GM18861 (cell line): Measurements from ENCODE around the gene TRIM43.
"Not testable (repeated sequence)": the region's sequence is repeated elsewhere in the genome, so short reads cannot be mapped to it uniquely, and the experiment has no call there.

Source experiments
- ATAC-seq: cut with Tn5 transposase; IDR thresholded peaks from one replicate; pipeline ENCODE4 v1.9.1; 2021; ENCODE audit not compliant: unreplicated experiment

TRIM43 gene

GRCh38 chr2:95591701-95592100 lies at the start of gene TRIM43:
TSS of gene TRIM43 (plus strand) at chr2:95592001. CDS start at chr2:95594024, 2,023 bp downstream.
- ATAC-seq, result not testable (repeated sequence)

DNA sequence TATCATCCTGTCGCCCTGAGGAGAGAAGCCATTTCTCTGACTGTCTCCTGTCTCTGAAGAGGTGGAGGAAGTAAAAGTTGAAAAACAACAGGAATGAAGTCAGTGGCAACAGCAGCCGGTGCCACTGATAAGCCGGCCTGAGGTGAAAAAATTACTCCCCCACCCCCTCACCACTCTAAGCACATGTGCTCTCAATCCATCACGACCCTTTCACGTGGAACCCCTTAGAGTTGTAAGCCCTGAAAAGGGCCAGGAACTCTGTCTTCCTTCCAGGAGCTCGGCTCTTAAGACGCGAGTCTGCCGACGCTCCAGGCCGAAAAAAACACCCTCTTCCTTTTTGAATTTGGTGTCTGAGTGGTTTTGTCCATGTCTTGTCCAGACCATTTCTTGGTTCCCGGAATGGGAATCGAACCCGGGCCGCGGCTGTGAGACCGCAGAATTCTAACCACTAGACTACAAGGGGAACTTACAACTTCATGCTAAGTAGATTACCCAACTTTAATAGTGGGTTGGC lies 40.7 kb upstream of the TRIM43 start:
- ATAC-seq, result no peak

DNA sequence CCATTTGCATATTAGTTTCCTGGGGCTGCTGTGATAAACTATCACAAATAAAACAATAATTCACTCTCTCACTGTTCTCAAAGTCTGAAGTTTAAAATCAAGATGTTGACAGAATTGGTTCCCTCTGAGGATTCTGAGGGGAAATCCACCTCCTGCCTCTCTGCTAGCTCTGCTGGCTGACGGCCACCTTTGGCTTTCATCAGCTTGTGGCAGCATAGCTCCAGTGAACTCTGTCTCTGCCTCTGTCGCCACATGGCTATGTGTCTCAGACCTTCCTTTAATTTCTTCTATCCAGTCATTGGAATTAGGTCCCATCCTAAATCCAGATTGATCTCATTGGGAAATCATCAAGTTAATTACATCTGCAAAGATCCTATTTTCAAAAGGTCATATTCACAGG lies 38.9 kb upstream of the TRIM43 start:
- no peak for ATAC-seq

- ATAC-seq, result no peak
Measured at GRCh38 chr2:95569170-95569569, 22.6 kb upstream of the TRIM43 start.

GRCh38 chr2:95573866-95574265 lies 17.9 kb upstream of the TRIM43 start:
- no peak for ATAC-seq

DNA sequence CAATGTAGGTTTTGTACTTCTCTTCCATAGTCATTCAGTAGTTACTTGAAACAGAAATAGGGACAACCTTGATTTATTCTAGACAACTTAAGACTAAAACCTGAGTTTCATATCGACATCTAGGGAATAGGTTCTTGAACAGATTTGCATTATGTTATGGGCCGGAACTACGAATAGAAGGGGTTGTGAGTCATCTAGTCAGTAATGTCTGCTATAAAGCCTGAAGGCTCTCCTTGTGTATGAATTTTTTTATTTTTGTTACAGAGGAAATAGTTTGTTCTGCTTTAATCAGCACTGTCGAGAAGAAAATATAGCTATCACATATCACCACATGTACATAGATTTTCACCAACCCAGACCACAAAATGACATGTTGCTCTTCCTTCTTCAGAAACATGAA lies 17.3 kb upstream of the TRIM43 start:
- ATAC-seq, result no peak

GRCh38 chr2:95575857-95576256 lies 15.9 kb upstream of the TRIM43 start:
- ATAC-seq, result no peak

GRCh38 chr2:95578539-95578938 lies 13.3 kb upstream of the TRIM43 start:
- no peak for ATAC-seq

- not testable (repeated sequence) for ATAC-seq
Measured at GRCh38 chr2:95583545-95583944, 8.3 kb upstream of the TRIM43 start.

DNA sequence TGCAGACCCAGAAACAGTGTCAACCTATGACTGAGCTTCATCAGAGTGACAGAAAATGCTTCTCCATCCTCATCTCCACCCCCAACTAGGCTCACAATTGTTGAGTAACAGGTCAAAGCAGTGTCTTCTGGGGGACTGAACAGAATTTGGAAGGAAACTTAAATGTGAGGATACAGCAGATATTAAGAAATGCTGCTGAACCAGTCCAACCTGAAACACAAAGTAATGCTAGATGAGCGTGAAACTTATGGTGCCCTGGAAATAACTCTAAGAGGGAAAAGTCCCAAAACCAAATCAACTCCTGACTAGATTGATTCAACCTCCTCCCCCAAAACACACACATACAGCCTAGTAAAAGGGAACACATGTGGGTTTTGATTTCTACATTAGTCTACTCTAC lies 7.5 kb upstream of the TRIM43 start:
- not testable (repeated sequence) for ATAC-seq

DNA sequence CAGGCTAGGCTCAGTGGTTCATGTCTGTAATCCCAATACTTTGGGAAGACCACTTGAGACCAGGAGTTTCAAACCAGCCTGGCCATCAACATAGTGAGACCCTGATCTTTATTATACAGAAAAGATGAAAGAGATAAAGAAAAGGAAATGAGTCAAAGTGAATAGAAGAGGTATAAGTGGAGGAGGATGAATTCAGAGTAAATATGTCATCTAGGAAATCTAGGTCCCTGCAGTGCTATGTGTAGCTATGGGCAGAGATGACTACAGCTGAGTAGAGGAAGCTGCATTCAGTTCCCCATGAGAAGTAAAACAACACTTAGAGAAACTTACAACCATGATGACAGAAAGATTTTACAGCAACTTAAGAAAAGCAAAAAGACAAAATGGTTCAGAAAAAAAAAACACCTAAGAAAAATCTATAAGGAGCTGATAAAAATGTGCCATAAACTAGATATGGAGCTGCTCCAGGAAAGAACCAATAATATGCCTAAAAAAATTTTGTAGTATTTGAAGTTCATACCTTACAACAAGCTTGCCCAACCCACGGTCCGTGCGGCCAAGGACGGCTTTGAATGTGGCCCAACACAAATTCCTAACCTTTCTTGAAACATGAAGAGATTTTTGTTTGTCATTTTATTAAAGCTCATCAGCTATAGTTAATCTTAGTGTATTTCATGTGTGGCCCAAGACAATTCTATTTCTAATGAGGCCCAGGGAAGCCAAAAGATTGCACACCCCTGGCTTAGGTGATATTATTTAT lies 1.8 kb upstream of the TRIM43 start:
- ATAC-seq, result not testable (repeated sequence)

- not testable (repeated sequence) for ATAC-seq
Measured at GRCh38 chr2:95592973-95593372, 1.2 kb downstream of the TRIM43 start.

DNA sequence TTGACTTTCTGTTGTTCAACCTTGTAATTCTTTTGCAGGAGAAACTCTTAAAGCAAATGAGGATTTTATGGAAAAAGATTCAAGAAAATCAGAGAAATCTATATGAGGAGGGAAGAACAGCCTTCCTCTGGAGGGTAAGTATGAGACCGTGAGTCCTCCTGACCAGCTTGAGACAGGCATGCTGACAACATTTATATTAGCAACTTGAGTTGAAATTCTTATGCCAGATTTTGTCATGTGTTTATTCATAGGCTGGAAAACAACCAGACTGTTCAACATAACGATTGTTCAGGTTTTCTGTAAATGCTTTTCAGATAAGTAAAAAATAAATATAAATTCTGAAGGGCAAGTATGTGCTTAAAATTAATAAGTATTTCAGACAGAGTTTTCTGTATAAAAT lies 3.2 kb downstream of the TRIM43 start:
- not testable (repeated sequence) for ATAC-seq

GRCh38 chr2:95601301-95601700 lies 9.5 kb downstream of the TRIM43 start:
- ATAC-seq, result not testable (repeated sequence)

DNA sequence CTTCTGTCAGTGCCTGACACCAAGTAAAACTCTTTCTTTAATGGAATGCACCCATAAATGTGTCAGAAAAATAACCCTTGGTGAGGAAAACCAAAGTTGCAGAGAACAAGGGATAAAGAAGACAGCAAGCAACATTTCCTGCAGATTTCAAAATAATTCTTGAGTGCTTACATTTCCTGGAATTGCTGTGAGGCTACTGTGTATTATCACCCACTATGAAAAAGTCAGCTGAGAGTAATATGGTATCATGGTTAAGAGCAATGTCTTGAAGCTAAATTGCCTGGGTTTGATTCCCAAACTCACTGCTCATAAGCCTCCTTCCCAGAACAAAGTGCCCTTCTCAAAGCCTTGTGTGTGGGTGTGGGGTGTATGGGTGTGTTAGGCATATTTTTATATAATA lies 10.3 kb downstream of the TRIM43 start:
- not testable (repeated sequence) for ATAC-seq

- ATAC-seq, result not testable (repeated sequence)
Measured at GRCh38 chr2:95608356-95608755, 16.6 kb downstream of the TRIM43 start.

DNA sequence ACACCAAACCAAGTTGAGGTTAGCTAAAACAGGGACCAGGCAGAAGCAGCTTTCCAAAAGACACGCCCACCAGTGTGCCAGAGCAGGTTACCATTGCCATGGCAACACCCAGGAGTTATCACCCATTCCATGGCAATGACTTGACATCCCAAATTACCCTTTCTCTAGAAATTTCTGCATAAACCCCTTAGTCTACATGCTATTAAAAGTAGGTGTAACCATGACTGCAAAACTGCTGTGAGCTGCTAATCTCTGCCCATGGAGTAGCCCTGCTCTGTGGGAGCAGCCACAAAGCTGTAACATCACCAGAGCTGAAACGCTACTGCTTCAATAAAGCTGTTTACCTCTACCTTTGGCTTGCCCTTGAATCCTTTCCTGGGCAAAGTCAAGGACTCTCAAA lies 18.0 kb downstream of the TRIM43 start:
- ATAC-seq, result not testable (repeated sequence)

DNA sequence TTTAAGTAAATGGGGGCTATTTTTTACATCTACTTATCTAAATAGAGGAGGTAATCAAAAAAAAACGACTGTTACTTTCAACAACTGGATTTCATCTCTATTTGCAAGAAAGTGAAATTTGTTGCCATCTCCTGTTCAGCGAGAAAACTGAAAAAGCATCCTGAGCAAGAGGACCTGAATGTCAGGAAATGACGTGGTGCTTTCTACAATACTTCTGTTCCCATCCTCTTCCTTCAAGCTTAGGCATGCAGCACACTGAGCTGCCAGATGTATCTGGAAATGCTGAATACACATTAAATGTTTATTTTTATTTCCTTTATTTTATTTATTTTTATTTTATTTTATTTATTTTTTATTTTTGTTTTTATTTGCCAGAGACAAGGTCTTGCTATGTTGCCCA lies 21.2 kb downstream of the TRIM43 start:
- ATAC-seq, result not testable (repeated sequence)

- not testable (repeated sequence) for ATAC-seq
Measured at GRCh38 chr2:95622728-95623127, 30.9 kb downstream of the TRIM43 start.

DNA sequence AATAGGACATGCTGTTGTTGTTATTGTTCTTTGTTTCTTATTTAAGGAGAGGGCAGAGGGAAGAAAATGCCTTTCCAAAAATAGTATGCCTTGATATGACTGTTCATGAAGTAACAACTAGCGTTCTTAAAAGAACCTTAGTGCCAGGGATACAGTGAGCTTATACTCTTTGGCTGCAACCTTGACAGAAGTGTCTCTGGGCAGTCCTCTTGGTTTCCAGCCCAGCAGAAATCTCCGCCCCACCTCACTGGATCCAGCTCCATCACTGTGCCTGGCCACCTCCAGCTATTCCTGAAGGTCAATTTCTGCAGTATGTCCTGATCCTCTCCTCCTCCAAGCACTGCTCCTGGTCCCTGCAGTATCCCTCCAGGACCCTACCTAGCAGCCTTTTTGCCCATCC lies 39.2 kb downstream of the TRIM43 start:
- not testable (repeated sequence) for ATAC-seq

DNA sequence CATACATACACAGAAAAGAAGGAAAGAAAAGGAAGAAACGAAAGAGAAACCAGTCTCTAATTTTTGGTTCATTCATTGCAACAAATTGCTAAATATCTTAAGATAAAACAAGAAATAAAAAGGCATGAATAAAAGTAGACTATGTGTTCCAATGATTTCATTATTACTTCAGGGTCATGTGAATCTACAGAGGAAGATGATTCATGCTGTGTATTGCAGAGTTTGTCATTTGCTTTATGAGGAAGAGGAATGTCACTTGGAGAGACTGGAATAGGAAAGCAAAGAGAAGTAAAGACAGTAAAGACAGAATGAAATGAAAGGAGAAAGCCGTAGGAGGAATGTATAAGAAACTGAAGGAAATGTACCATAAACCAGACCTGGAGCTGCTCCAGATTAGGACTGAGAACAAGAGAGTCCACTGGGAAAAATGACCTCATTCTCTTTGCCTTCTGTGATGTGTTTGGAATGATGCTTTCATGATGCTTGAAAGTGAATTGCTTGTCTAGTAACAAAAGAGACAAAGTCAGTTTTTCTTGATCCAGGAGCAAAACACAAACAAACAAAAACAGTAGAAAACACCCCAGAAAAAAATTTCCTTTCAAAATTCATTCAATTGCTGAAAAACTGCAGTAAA lies 41.9 kb downstream of the TRIM43 start:
- not testable (repeated sequence) for ATAC-seq
